Colonic mucosa (tissue), 4 donors: ENCODE data around the gene SRCIN1. TPM values are rescaled to one million over a fixed set of nuclear protein-coding genes. Genes with fewer than 3 reads are reported as not detected.
A peak's percentile ranks its signal among the peaks of the same experiment; 100 is the strongest.

Experiments used
- DNase-seq: peaks from one replicate; pipeline ENCODE4 v3.0.0-alpha.2; 2020
- H3K27ac ChIP-seq: fragments of 200-600 bp; one replicate; pipeline ENCODE4 v1.8.0; 2021
- H3K27me3 ChIP-seq: fragments of 200-600 bp; one replicate; pipeline ENCODE4 v1.8.0; 2021
- H3K36me3 ChIP-seq: fragments of 200-600 bp; one replicate; pipeline ENCODE4 v1.8.0; 2021
- H3K4me1 ChIP-seq: fragments of 200-600 bp; one replicate; pipeline ENCODE4 v1.8.0; 2021; ENCODE audit warnings: mild to moderate bottlenecking
- H3K4me3 ChIP-seq: fragments of 200-600 bp; one replicate; pipeline ENCODE4 v1.8.0; 2021
- H3K9ac ChIP-seq, 2 donors: one replicate each; pipeline ENCODE4 v1.7.0; 2013; ENCODE audit warnings: control low read depth in 2 of 2, low read depth in 2 of 2, low read length in 2 of 2
- H3K9me3 ChIP-seq: fragments of 200-600 bp; one replicate; pipeline ENCODE4 v1.8.0; 2021
- intact Hi-C: fragments of 100-400 bp; cut with DNase I; formaldehyde crosslinking; loops from one replicate; pipeline ENCODE4 v1.14.1; 2022
- total RNA-seq, 2 donors: library from RNA; stranded (reverse); fragmentation: NEBNext Ultra II Directional in 1 of 2; extraction: Animal tissue kit (Norgen Biotek cat#: 25700) in 1 of 2; gene quantifications; one replicate each; pipeline ENCODE4 v1.2.1, GENCODE V29; 2021
- TF ChIP-seq, protein P1 (sequence below): fragments of 200-600 bp; IDR thresholded peaks from one replicate; pipeline ENCODE4 v1.8.0; 2022; ENCODE audit warnings: antibody characterized with exemption, mild to moderate bottlenecking
- donor health status: healthy.
- donor health status: DM: no; HTN: no; CAD: no.
- donor health status: DM: no; HTN: no; CAD: no.

Gene SRCIN1
- total RNA-seq, 2 donors from 2014 or later: 1.1 to 4.2 TPM

DNA sequence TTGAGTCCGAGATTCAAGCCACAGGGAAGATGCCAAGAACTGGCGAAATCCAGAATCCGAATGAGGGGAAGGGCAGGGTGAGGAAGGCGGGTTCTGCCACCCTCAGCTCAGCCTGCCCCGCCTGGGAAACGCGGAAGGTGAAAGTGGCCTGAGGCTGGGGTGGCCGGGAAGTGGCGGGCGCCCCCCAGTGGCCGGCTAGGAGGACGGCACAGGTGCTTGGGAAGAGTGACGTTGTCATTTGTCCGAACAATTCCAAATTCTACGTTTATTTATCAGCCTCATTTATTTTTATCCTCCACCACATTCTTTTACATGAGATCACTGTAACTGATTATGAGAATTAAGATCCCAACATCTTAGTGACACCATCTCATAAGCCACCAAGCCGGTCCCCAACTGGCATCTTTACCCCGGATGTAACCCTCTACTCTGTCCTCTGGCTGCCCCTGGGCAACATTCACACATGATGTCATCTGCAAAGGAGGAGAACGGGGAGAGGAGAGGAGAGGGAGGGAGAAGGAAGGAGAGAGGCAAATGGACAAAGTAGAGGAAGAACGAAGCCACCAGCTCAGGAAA, 21.3 kb downstream of the SRCIN1 start:
- Histone ChIP-seq H3K27me3 (peaks cover 9% of the 10 kb centered on the region), H3K27ac (no peak overlapping the region), H3K4me3 (no peak overlapping the region), H3K9ac (no peak overlapping the region), H3K9me3 (no peaks in the 10 kb centered on the region), H3K4me1 (peaks cover 9% of the 10 kb centered on the region), H3K36me3 (no peaks in the 10 kb centered on the region)
- DNase-seq: peak; percentile 63
- intact Hi-C loops: loop anchor here (10.0 kb wide), 1 partner anchor 80 kb away; no protein-coding TSS in a partner anchor
- TF ChIP-seq, protein P1, sequence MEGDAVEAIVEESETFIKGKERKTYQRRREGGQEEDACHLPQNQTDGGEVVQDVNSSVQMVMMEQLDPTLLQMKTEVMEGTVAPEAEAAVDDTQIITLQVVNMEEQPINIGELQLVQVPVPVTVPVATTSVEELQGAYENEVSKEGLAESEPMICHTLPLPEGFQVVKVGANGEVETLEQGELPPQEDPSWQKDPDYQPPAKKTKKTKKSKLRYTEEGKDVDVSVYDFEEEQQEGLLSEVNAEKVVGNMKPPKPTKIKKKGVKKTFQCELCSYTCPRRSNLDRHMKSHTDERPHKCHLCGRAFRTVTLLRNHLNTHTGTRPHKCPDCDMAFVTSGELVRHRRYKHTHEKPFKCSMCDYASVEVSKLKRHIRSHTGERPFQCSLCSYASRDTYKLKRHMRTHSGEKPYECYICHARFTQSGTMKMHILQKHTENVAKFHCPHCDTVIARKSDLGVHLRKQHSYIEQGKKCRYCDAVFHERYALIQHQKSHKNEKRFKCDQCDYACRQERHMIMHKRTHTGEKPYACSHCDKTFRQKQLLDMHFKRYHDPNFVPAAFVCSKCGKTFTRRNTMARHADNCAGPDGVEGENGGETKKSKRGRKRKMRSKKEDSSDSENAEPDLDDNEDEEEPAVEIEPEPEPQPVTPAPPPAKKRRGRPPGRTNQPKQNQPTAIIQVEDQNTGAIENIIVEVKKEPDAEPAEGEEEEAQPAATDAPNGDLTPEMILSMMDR: peak; percentile 98

DNA sequence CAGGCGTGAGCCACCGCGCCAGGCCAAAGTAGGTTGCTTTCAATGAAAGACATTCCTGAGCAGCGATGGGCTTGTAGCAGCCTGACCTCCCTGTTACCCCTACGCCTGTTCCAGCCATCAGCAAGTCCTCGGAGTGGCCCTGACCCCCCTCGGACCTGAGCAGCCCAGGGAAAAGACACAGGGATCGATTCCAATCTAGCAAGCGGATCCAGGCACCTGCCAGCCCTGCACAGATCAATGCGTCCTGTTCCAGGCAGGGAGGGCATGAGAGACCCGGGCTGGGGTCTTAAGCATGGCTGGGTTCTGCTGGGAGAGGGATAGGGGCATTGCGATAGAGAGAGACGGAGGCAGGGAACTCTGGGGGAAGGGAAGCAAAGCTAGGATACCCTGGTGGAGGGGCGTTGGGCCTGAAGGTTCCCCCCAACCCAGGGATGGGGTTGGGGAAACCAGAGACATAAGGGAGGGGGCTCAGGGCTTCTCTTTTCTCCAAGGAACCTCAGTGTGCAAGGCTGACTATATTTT, 21.9 kb downstream of the SRCIN1 start:
- no peak overlapping the region for H3K4me3 ChIP-seq
- no peak for DNase-seq
- H3K36me3 ChIP-seq: no peaks in the 10 kb centered on the region
- H3K27me3 ChIP-seq: peaks cover 14% of the 10 kb centered on the region
- H3K9me3 ChIP-seq: no peaks in the 10 kb centered on the region
- TF ChIP-seq, protein P1: no peak
- H3K9ac ChIP-seq: no peak overlapping the region
- intact Hi-C loops: loop anchor here (10.0 kb wide), 1 partner anchor 81 kb away; no protein-coding TSS in a partner anchor
- no peak overlapping the region for H3K27ac ChIP-seq
- peaks cover 9% of the 10 kb centered on the region for H3K4me1 ChIP-seq

DNA sequence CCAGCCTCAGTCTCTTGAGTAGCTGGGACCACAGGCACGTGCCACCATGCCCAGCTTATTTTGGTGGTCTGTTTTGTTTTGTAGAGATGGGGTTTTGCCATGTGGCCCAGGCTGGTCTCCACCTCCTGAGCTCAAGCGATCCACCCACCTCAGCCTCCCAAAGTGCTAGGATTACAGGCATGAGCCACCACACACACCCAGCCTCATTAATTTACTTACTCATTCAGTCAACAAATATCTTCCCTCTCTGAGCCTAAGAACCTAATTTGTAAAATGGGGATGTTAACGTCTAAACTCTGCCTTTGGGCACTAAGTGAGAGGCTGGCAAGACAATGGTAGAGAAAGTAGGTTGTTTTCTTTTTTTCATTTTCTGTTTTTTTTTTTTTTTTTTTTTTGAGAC, 22.6 kb downstream of the SRCIN1 start:
- peaks cover 21% of the 10 kb centered on the region for H3K27me3 ChIP-seq
- intact Hi-C loops: loop anchor here (10.0 kb wide), 1 partner anchor 82 kb away; no protein-coding TSS in a partner anchor
- H3K9me3 ChIP-seq: no peaks in the 10 kb centered on the region
- H3K4me3 ChIP-seq: no peak overlapping the region
- TF ChIP-seq, protein P1: no peak
- no peak overlapping the region for H3K27ac ChIP-seq
- H3K4me1 ChIP-seq: peaks cover 9% of the 10 kb centered on the region
- DNase-seq: no peak
- no peaks in the 10 kb centered on the region for H3K36me3 ChIP-seq
- H3K9ac ChIP-seq: no peak overlapping the region

DNA sequence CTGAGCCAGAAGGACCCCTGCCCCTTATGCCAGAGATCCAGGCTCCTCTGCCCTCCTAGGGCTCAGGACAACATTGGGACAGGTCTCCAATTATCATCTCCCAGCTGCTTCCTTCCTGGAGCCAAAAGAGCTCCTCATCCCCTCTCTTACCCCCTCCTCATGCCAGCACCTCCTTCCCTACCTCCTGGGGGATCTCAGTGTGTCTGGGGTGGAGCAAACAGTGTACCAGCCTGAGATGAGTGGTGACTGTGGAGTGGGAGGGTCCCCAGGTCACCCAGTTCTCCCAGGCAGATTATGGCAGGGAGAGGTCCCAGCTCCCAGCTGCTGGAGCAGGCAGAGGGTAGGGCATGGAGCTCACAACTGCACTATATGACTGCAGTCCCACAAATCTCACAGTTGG, 23.7 kb downstream of the SRCIN1 start:
- no peaks in the 10 kb centered on the region for H3K9me3 ChIP-seq
- no peak overlapping the region for H3K9ac ChIP-seq
- peaks cover 9% of the 10 kb centered on the region for H3K4me1 ChIP-seq
- peaks cover 25% of the 10 kb centered on the region for H3K27me3 ChIP-seq
- no peak for DNase-seq
- intact Hi-C loops: loop anchor here (10.0 kb wide), 1 partner anchor 83 kb away; no protein-coding TSS in a partner anchor
- no peak overlapping the region for H3K27ac ChIP-seq
- no peak overlapping the region for H3K4me3 ChIP-seq
- no peaks in the 10 kb centered on the region for H3K36me3 ChIP-seq
- TF ChIP-seq, protein P1: no peak

DNA sequence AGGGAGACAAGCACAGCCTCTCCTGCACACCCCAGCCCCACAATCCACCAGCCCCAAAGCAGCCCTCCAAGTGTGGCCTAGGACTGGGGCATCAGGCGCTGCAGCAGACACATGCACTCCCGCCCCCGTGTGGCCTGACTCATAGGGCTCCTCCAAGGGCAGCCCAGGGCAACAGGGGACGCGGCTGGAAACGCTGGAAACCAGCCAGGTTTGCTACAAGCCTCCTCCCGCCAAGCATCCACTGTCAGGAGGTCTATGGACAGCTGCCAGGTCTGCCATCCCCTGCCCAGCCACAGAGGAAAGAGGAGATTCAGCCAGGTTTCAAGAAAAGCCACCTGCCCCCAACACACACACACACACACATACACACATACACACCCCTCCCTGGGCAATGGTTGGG, 25.8 kb downstream of the SRCIN1 start:
- Histone ChIP-seq H3K27ac (no peak overlapping the region), H3K9ac (no peak overlapping the region), H3K4me1 (peaks cover 5% of the 10 kb centered on the region), H3K9me3 (no peaks in the 10 kb centered on the region), H3K36me3 (no peaks in the 10 kb centered on the region), H3K4me3 (no peak overlapping the region), H3K27me3 (peaks cover 21% of the 10 kb centered on the region)
- TF ChIP-seq, protein P1: no peak
- intact Hi-C loops: loop anchor here (10.0 kb wide), 1 partner anchor 85 kb away; no protein-coding TSS in a partner anchor
- no peak for DNase-seq
